A673 (cell line): ENCODE results near the gene C6orf62. TPM values are rescaled to one million over a fixed set of nuclear protein-coding genes. Genes with fewer than 3 reads are reported as not detected.
"Not testable (repeated sequence)": the region's sequence is repeated elsewhere in the genome, so short reads cannot be mapped to it uniquely, and the experiment has no call there.

Experiments used
- BruUV-seq: library from RNA; stranded (reverse); fragments of 400-500 nt; replicated peaks from 2 replicates; lab custom pipeline; 2021; lab: Mats Ljungman, UMichigan
- CTCF ChIA-PET: fragments of 300-600 bp; sonication (Branson Sonifier 250); formaldehyde crosslinking; loops from one replicate; lab custom pipeline; 2022; ENCODE audit warnings: antibody characterized with exemption; lab: Charles Lee
- POLR2A ChIA-PET: fragments of 300-600 bp; sonication (Branson Sonifier 250); formaldehyde crosslinking; loops from one replicate; lab custom pipeline; 2022; ENCODE audit warnings: antibody characterized with exemption; ENCODE audit not compliant: low non-redundant PET; lab: Charles Lee
- DNase-seq: peaks from one replicate; pipeline ENCODE4 v3.0.0-alpha.2; 2015; ENCODE audit warnings: low spot score
- H3K27ac ChIP-seq: fragments of 200-600 bp; sonication (generic); 2 replicates; pipeline ENCODE4 v1.5.1; 2016; ENCODE audit warnings: mixed run types, low read depth, mild to moderate bottlenecking, mixed read lengths, antibody characterized with exemption, low read length; ENCODE audit not compliant: poor library complexity, severe bottlenecking
- H3K27me3 ChIP-seq: fragments of 200-600 bp; sonication (generic); replicated peaks from 2 replicates; pipeline ENCODE4 v1.6.1; 2017; ENCODE audit warnings: mixed run types, low read depth, mild to moderate bottlenecking, mixed read lengths, antibody characterized with exemption, low read length; ENCODE audit not compliant: insufficient read depth, poor library complexity
- H3K36me3 ChIP-seq: fragments of 200-600 bp; sonication (generic); 2 replicates; pipeline ENCODE4 v1.6.1; 2016; ENCODE audit warnings: mixed run types, mild to moderate bottlenecking, mixed read lengths, antibody characterized with exemption, low read length; ENCODE audit not compliant: insufficient read depth, poor library complexity, severe bottlenecking
- H3K4me1 ChIP-seq: fragments of 200-600 bp; sonication (generic); 2 replicates; pipeline ENCODE4 v1.6.1; 2017; ENCODE audit warnings: mixed run types, mild to moderate bottlenecking, mixed read lengths, antibody characterized with exemption, low read length; ENCODE audit not compliant: insufficient read depth, poor library complexity, severe bottlenecking
- H3K4me3 ChIP-seq: fragments of 200-600 bp; sonication (generic); 2 replicates; pipeline ENCODE4 v1.5.1; 2016; ENCODE audit warnings: low read depth, mixed run types, mild to moderate bottlenecking, mixed read lengths, low read length; ENCODE audit not compliant: poor library complexity, severe bottlenecking
- H3K9me3 ChIP-seq: fragments of 200-600 bp; sonication (generic); 2 replicates; pipeline ENCODE4 v1.6.1; 2016; ENCODE audit warnings: mixed run types, low read depth, mild to moderate bottlenecking, mixed read lengths, antibody characterized with exemption, low read length; ENCODE audit not compliant: poor library complexity, severe bottlenecking
- CTCF ChIP-seq: fragments of 300-800, 200-600 bp; sonication (generic); conservative IDR thresholded peaks from 2 replicates; pipeline ENCODE4 v1.5.1; 2017; ENCODE audit warnings: low read depth, mild to moderate bottlenecking, antibody characterized with exemption, low read length, moderate library complexity, mixed read lengths
- EZH2 ChIP-seq: fragments of 200-600 bp; sonication (generic); IDR thresholded peaks from 2 replicates; pipeline ENCODE4 v1.6.1; 2017; ENCODE audit warnings: borderline replicate concordance, low read depth, mild to moderate bottlenecking, mixed read lengths, antibody characterized with exemption, low read length; ENCODE audit not compliant: poor library complexity, severe bottlenecking
- intact Hi-C: fragments of 100-400 bp; cut with micrococcal nuclease; formaldehyde crosslinking; loops from one replicate; pipeline ENCODE4 v1.10.0; 2022; ENCODE audit not compliant: unreplicated experiment
- total RNA-seq: library from RNA; stranded (reverse); gene quantifications from 2 replicates; pipeline ENCODE4 v1.2.3, GENCODE V29; 2021

Gene C6orf62
- total RNA-seq, 1 experiment from 2014 or later = 107 TPM

- peaks cover 9% of the 10 kb centered on the region for H3K4me1 ChIP-seq
- no peaks in the 10 kb centered on the region for H3K9me3 ChIP-seq
- no peaks in the 10 kb centered on the region for H3K27me3 ChIP-seq
- intact Hi-C loops = no loop called here
- H3K27ac ChIP-seq = no peak overlapping the region
- DNase-seq = no peak
- no peak for TF ChIP-seq CTCF
- no peak for TF ChIP-seq EZH2
- H3K4me3 ChIP-seq = no peak overlapping the region
- no peaks in the 10 kb centered on the region for H3K36me3 ChIP-seq
- ChIA-PET CTCF (no interaction called here), POLR2A (no interaction called here)
- BruUV-seq = no TSS peak
These were observed 32.5 kb downstream of the C6orf62 start for GRCh38 chr6:24686408-24686807.

- Histone ChIP-seq H3K4me1 (peaks cover 9% of the 10 kb centered on the region), H3K9me3 (no peaks in the 10 kb centered on the region), H3K27me3 (no peaks in the 10 kb centered on the region), H3K4me3 (no peak overlapping the region), H3K36me3 (no peaks in the 10 kb centered on the region), H3K27ac (no peak overlapping the region)
- TF ChIP-seq CTCF (no peak), EZH2 (no peak)
- intact Hi-C loops = no loop called here
- CTCF ChIA-PET = interaction anchor here (1.2 kb wide), 1 partner anchor 103 kb away, joined by 4 read pairs; no protein-coding TSS in a partner anchor
- DNase-seq = peak; percentile 47
- POLR2A ChIA-PET = no interaction called here
- BruUV-seq = no TSS peak
These were observed 35.4 kb downstream of the C6orf62 start for GRCh38 chr6:24683297-24684296.

DNA sequence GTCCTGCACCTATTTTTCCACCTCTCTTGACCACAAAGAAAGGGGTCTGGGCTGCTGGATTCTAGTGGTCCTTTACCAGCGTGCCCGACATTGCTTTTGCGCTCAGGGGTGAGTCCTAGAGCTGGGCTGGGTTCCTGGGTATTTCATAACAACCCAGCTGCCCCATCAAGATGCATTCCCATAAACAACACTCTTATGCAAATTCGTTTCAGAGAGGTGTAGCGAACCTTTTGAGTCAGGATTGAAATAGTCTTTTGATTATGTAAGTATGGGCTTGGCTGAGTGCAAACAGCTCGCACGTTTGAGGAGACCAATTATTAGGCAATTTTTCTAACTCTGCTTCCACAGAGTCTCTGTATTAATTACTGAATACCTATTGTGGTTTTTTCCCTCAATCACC, 38.4 kb downstream of the C6orf62 start:
- TF ChIP-seq EZH2 = no peak
- TF ChIP-seq CTCF = no peak
- DNase-seq = no peak
- Histone ChIP-seq H3K9me3 (no peaks in the 10 kb centered on the region), H3K4me3 (no peak overlapping the region), H3K27ac (no peak overlapping the region), H3K36me3 (no peaks in the 10 kb centered on the region), H3K27me3 (no peaks in the 10 kb centered on the region), H3K4me1 (peaks cover 9% of the 10 kb centered on the region)
- ChIA-PET POLR2A (no interaction called here), CTCF (no interaction called here)
- no TSS peak for BruUV-seq
- intact Hi-C loops = no loop called here

DNA sequence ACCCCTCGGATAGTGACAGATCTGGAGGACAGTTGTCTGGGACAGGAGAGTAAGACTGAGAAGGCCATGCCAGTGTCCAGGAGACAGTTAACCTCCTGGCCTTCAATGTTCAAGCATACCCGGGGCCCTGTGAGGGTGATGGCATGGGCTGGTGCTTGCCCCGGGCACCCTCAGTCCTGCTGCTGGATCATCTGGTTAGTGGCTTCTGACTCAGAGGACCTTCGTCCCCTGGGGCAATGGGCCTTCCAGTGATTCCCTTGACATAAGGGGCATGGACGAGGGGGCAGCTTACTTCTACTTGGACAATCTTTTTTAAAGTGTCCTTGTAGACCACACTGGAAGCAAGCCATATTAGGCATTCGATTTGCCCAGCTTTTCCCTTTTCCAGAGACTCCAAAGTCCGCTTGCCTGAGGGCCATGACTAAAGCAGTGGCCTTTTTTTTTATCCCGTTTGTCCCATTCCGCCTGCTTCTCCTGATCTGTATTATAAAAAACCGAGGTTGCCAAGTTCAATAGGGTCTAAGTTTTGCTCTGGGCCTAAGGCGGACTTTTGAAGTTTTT, 40.1 kb downstream of the C6orf62 start:
- BruUV-seq, POLR2A ChIA-PET, H3K4me3 ChIP-seq, CTCF ChIA-PET, H3K27ac ChIP-seq, intact Hi-C loops, H3K4me1 ChIP-seq, DNase-seq, H3K36me3 ChIP-seq, H3K27me3 ChIP-seq, H3K9me3 ChIP-seq: not testable (repeated sequence)
